GM23338 (cell line): Measurements from ENCODE around the gene SLAMF8. TPM values are rescaled to one million over a fixed set of nuclear protein-coding genes. Genes with fewer than 3 reads are reported as not detected.

Source experiments
- ATAC-seq: fragments of 200-7000 bp; cut with Tn5 transposase; 3 replicates; pipeline ENCODE4 v1.9.1; 2020
- DNase-seq: peaks from one replicate; pipeline ENCODE4 v3.0.0-alpha.2; 2015; ENCODE audit warnings: low spot score
- H2AFZ ChIP-seq: fragments of 200-600 bp; sonication (generic); 2 replicates; pipeline ENCODE4 v1.8.0; 2016; ENCODE audit warnings: antibody characterized with exemption, mild to moderate bottlenecking, moderate library complexity
- H3F3A ChIP-seq: fragments of 200-600 bp; sonication (generic); replicated peaks from 2 replicates; pipeline ENCODE4 v1.8.0; 2017; ENCODE audit warnings: antibody characterized with exemption, mixed run types, low read depth
- H3K27ac ChIP-seq: fragments of 200-600 bp; sonication (generic); 2 replicates; pipeline ENCODE4 v1.6.1; 2016; ENCODE audit warnings: low read depth
- H3K27me3 ChIP-seq: fragments of 200-600 bp; sonication (generic); 2 replicates; pipeline ENCODE4 v1.8.0; 2016; ENCODE audit warnings: mild to moderate bottlenecking, mixed run types, moderate library complexity; ENCODE audit not compliant: insufficient read depth
- H3K36me3 ChIP-seq: fragments of 200-600 bp; sonication (generic); 2 replicates; pipeline ENCODE4 v1.8.0; 2016; ENCODE audit warnings: mild to moderate bottlenecking; ENCODE audit not compliant: insufficient read depth
- H3K4me1 ChIP-seq: fragments of 200-600 bp; sonication (generic); 2 replicates; pipeline ENCODE4 v1.8.0; 2016; ENCODE audit warnings: mild to moderate bottlenecking, moderate library complexity; ENCODE audit not compliant: insufficient read depth
- H3K4me2 ChIP-seq: fragments of 200-600 bp; sonication (generic); 2 replicates; pipeline ENCODE4 v1.7.1; 2017; ENCODE audit warnings: mixed run types
- H3K4me3 ChIP-seq: fragments of 200-600 bp; sonication (generic); 2 replicates; pipeline ENCODE4 v1.6.1; 2016; ENCODE audit warnings: mixed run types
- H3K79me2 ChIP-seq: fragments of 200-600 bp; sonication (generic); replicated peaks from 2 replicates; pipeline ENCODE4 v1.8.0; 2017; ENCODE audit warnings: mild to moderate bottlenecking; ENCODE audit not compliant: insufficient read depth
- H3K9me2 ChIP-seq: fragments of 200-600 bp; sonication (generic); 2 replicates; pipeline ENCODE4 v1.8.0; 2017; ENCODE audit not compliant: insufficient read depth
- H4K20me1 ChIP-seq: fragments of 200-600 bp; sonication (generic); replicated peaks from 2 replicates; pipeline ENCODE4 v1.8.0; 2017; ENCODE audit warnings: mild to moderate bottlenecking; ENCODE audit not compliant: insufficient read depth
- H3K27ac Mint-ChIP-seq: 2 replicates; pipeline ENCODE4 v1.8.0; 2020; ENCODE audit warnings: inconsistent platforms, mild to moderate bottlenecking, moderate library complexity, mixed read lengths
- H3K27me3 Mint-ChIP-seq: 3 replicates; pipeline ENCODE4 v1.8.0; 2022; ENCODE audit warnings: low read depth, mild to moderate bottlenecking, moderate library complexity, mixed read lengths, inconsistent platforms; ENCODE audit not compliant: insufficient read depth, poor library complexity
- H3K36me3 Mint-ChIP-seq: 3 replicates; pipeline ENCODE4 v1.8.0; 2021; ENCODE audit warnings: low read depth, mild to moderate bottlenecking, inconsistent platforms, moderate library complexity, mixed read lengths
- H3K4me1 Mint-ChIP-seq: 3 replicates; pipeline ENCODE4 v1.8.0; 2020; ENCODE audit warnings: mild to moderate bottlenecking, inconsistent platforms, mixed read lengths
- H3K4me3 Mint-ChIP-seq: 3 replicates; pipeline ENCODE4 v1.8.0; 2021; ENCODE audit warnings: moderate library complexity, mild to moderate bottlenecking, inconsistent platforms, mixed read lengths
- H3K9me3 Mint-ChIP-seq: 3 replicates; pipeline ENCODE4 v1.8.0; 2020; ENCODE audit warnings: moderate library complexity, mild to moderate bottlenecking, inconsistent platforms, mixed read lengths
- CREB1 ChIP-seq: fragments of 250-450 bp; sonication (Bioruptor Pico); IDR thresholded peaks from 2 replicates; pipeline ENCODE4 v1.5.0; 2020; ENCODE audit warnings: low read depth, mild to moderate bottlenecking, moderate library complexity
- CTCF ChIP-seq, 2 experiments: fragments of 200-600 bp in 1 of 2; sonication (generic) in 1 of 2; conservative IDR thresholded peaks; 2 replicates each; pipeline versions ENCODE4 v1.5.1 to v1.6.1; 2016 to 2017; ENCODE audit warnings: antibody characterized with exemption in 2 of 2, low read depth in 2 of 2, mild to moderate bottlenecking in 2 of 2, moderate library complexity in 1 of 2
- EZH2 ChIP-seq: fragments of 200-600 bp; sonication (generic); IDR thresholded peaks from one replicate; pipeline ENCODE4 v1.8.0; 2017; ENCODE audit warnings: antibody characterized with exemption, mild to moderate bottlenecking, low read depth; ENCODE audit not compliant: unreplicated experiment
- EZH2phosphoT487 ChIP-seq: fragments of 200-600 bp; sonication (generic); IDR thresholded peaks from one replicate; pipeline ENCODE4 v1.8.1; 2018; ENCODE audit warnings: antibody characterized with exemption; ENCODE audit not compliant: unreplicated experiment
- JUNB ChIP-seq: IDR thresholded peaks from one replicate; pipeline ENCODE4 v1.6.1; 2016; ENCODE audit warnings: antibody characterized with exemption; ENCODE audit not compliant: unreplicated experiment
- POLR2AphosphoS5 ChIP-seq: IDR thresholded peaks from 2 replicates; pipeline ENCODE4 v1.6.1; 2016; ENCODE audit warnings: antibody characterized with exemption, low read depth
- REST ChIP-seq: IDR thresholded peaks from one replicate; pipeline ENCODE4 v1.6.1; 2018; ENCODE audit warnings: antibody characterized with exemption; ENCODE audit not compliant: unreplicated experiment
- ZNF114 ChIP-seq: fragments of 250-450 bp; sonication (Bioruptor Pico); IDR thresholded peaks from 2 replicates; pipeline ENCODE4 v1.5.0; 2020; ENCODE audit warnings: mild to moderate bottlenecking, moderate library complexity
- ZNF331 ChIP-seq: fragments of 250-450 bp; sonication (Bioruptor Pico); IDR thresholded peaks from 2 replicates; pipeline ENCODE4 v1.5.0; 2020; ENCODE audit warnings: low read depth, mild to moderate bottlenecking, moderate library complexity
- polyA plus RNA-seq: library from polyadenylated mRNA; unstranded; fragments of >200 nt; fragmentation: Nextera tagmentation; extraction: Ambion mirVana; gene quantifications from 2 replicates; pipeline ENCODE4 v1.2.1, GENCODE V29; 2016
- total RNA-seq: library from RNA; depleted of rRNA; stranded (reverse); fragments of >200 nt; shearing (Covaris generic); gene quantifications from 2 replicates; pipeline ENCODE4 v1.2.3, GENCODE V29; 2014
- TF ChIP-seq, protein P1 (sequence below): IDR thresholded peaks from 2 replicates; pipeline ENCODE4 v1.6.1; 2016; ENCODE audit warnings: antibody characterized with exemption

SLAMF8 gene
- total and polyA plus RNA-seq, 2 experiments from 2014 or later: not detected

DNA sequence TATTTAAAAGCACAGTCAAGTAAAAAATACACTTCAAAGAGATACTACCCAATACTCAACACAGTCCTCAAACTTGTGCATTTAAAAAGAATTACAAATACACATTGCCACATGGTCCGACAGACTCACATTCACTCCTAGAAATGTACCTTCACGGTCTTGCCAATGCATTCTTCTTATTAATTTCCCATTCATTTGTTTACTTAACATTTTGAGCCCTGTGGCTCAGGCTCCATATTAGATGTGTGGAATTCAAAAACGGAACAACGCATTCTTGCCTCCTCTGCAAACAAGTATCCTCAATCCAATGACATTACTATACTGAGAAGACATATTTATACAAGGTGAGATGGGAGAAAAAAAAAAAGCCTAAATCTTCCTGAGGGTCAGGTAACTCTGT is 48.4 kb upstream of the SLAMF8 start (continued):
- no peak for TF ChIP-seq REST
- no peak for TF ChIP-seq CTCF (conservative IDR thresholded peaks at IDR 0.05; ENCODE audit: low read depth in 2 of 2)

DNA sequence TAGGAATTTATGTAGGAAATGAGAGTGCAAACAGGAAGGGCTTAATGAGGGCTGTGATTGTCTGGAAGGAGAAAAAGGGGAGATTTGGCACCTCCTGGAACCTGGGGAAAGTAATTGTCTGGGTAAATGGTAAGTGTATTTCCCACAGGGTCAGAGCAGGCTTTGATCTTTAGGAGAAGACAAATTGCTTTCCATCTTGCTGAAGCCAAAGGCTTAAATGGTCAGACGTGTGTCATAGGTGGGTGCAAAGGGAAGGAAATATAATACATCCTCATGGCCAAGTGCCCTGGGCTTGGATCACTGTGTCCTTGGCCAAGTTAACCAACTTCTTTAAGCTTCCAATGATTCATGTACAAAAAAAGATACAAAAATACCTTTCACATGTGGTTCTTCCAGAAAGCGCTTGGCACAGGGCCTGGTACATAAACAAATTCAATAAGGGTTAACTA is 47.2 kb upstream of the SLAMF8 start:
- Histone ChIP-seq H3K36me3 (no peaks in the 10 kb centered on the region), H3K4me3 (no peak overlapping the region), H3F3A (no peaks in the 10 kb centered on the region), H2AFZ (peak overlapping the region; percentile 56; the same call in 1 of the 2 replicates), H3K4me2 (no peak overlapping the region), H3K79me2 (0 out of 2 replicates have a peak, but pooled peaks cover 6% of the 10 kb centered on the region), H3K27ac (no peak overlapping the region), H3K4me1 (peaks cover 16% of the 10 kb centered on the region), H4K20me1 (no peaks in the 10 kb centered on the region), H3K9me2 (peaks cover 15% of the 10 kb centered on the region), H3K27me3 (no peaks in the 10 kb centered on the region)
- Mint-ChIP-seq H3K36me3 (peaks cover 23% of the 10 kb centered on the region), H3K4me3 (no peak overlapping the region), H3K9me3 (peaks cover 12% of the 10 kb centered on the region; the same call in 2 of the 3 replicates), H3K27ac (no peak overlapping the region), H3K27me3 (peaks cover 9% of the 10 kb centered on the region), H3K4me1 (peaks cover 19% of the 10 kb centered on the region)
- ATAC-seq (no peak), DNase-seq (no peak)
- TF ChIP-seq CREB1: no peak
- TF ChIP-seq REST: no peak
- TF ChIP-seq ZNF331: no peak
- TF ChIP-seq CTCF (conservative IDR thresholded peaks at IDR 0.05; ENCODE audit: low read depth in 2 of 2): no peak
- TF ChIP-seq JUNB: no peak
- no peak for TF ChIP-seq EZH2phosphoT487
- TF ChIP-seq POLR2AphosphoS5: no peak
- no peak for TF ChIP-seq EZH2
- TF ChIP-seq ZNF114 (CRISPR knock-in tag): no peak
- TF ChIP-seq, protein P1, sequence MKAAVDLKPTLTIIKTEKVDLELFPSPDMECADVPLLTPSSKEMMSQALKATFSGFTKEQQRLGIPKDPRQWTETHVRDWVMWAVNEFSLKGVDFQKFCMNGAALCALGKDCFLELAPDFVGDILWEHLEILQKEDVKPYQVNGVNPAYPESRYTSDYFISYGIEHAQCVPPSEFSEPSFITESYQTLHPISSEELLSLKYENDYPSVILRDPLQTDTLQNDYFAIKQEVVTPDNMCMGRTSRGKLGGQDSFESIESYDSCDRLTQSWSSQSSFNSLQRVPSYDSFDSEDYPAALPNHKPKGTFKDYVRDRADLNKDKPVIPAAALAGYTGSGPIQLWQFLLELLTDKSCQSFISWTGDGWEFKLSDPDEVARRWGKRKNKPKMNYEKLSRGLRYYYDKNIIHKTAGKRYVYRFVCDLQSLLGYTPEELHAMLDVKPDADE: no peak
